ENCODE results near the gene OVAAL. TPM values are rescaled to one million over a fixed set of nuclear protein-coding genes. Genes with fewer than 3 reads are reported as not detected.
A peak's percentile ranks its signal among the peaks of the same experiment; 100 is the strongest.

OVAAL gene
- total and polyA plus RNA-seq, 2 donors (not counting 3 experiments of a cell fraction or from before 2014, with no cell fraction given): 0.04 TPM; not detected in 1

- peak; percentile 21 for DNase-seq (ENCODE audit: low read depth, low spot score)
- CTCF ChIA-PET: no interaction called here
- dilution Hi-C loops (cut with MboI; ENCODE audit: extremely low pct_ligation_motif_present, low sequenced_read_pairs): no loop called here
- no peaks in the 10 kb centered on the region for H3K36me3 ChIP-seq (ENCODE audit: control insufficient read depth in 2 of 2, extremely low read depth in 1 of 2, insufficient read depth in 2 of 2, low read length in 2 of 2)
- no peaks in the 10 kb centered on the region for H3K4me1 ChIP-seq (ENCODE audit: control insufficient read depth, extremely low read depth, insufficient read depth, low read length)
- H3K27ac ChIP-seq (ENCODE audit: insufficient read depth, low read depth, low read length): no peak overlapping the region
- TF ChIP-seq CTCF (IDR thresholded peaks at IDR 0.05; ENCODE audit: extremely low read depth in 1 of 2, insufficient read depth in 1 of 2, low read depth in 1 of 2, low read length in 2 of 2) (no peak), MYC (IDR thresholded peaks at IDR 0.05; ENCODE audit: low read depth, low read length) (no peak), POLR2A (IDR thresholded peaks at IDR 0.05; ENCODE audit: low read depth, low read length) (no peak), FOS (IDR thresholded peaks at IDR 0.05; ENCODE audit: borderline replicate concordance, insufficient read depth, low read length) (no peak), POLR2AphosphoS5 (IDR thresholded peaks at IDR 0.05; ENCODE audit: insufficient read depth, low read depth, low read length) (no peak), EZH2 (IDR thresholded peaks at IDR 0.05; ENCODE audit: borderline replicate concordance, low read depth, low read length, severe bottlenecking) (no peak)
- no peak overlapping the region for H3K4me2 ChIP-seq (ENCODE audit: insufficient read depth, low read length)
- BruUV-seq (replicated peaks): no TSS peak
- H3K4me3 ChIP-seq (replicated peaks in 1 of 3; ENCODE audit: insufficient read depth in 1 of 3, low read depth in 1 of 3, low read length in 3 of 3): no peak overlapping the region
- no peaks in the 10 kb centered on the region for H3K9me1 ChIP-seq (replicated peaks; ENCODE audit: control insufficient read depth, extremely low read depth, insufficient read depth, low read length)
- no peak overlapping the region for H3K9ac ChIP-seq (replicated peaks; ENCODE audit: extremely low read depth, insufficient read depth, low read length)
- intact Hi-C loops (cut with micrococcal nuclease): no loop called here
- H2AFZ ChIP-seq (ENCODE audit: low read depth, low read length): no peak overlapping the region
- H3K9me3 ChIP-seq (replicated peaks; ENCODE audit: control insufficient read depth, insufficient read depth, low read length): no peaks in the 10 kb centered on the region
- no peak for FAIRE-seq
- POLR2A ChIA-PET: no interaction called here
- H3K79me2 ChIP-seq (ENCODE audit: control insufficient read depth, insufficient read depth, low read length): no peaks in the 10 kb centered on the region
- no peaks in the 10 kb centered on the region for H3K27me3 ChIP-seq (ENCODE audit: control insufficient read depth in 2 of 2, insufficient read depth in 2 of 2, low read length in 2 of 2)
- H4K20me1 ChIP-seq (replicated peaks; ENCODE audit: control insufficient read depth, extremely low read depth, insufficient read depth, low read length): no peaks in the 10 kb centered on the region
Observed at GRCh38 chr1:180579961-180580611, 21.3 kb downstream of the OVAAL start.
